Vagina (tissue), 2 donors: ENCODE measurements around the gene CPLX1. TPM values are rescaled to one million over a fixed set of nuclear protein-coding genes. Genes with fewer than 3 reads are reported as not detected.

ENCODE experiments used
- DNase-seq, 2 donors: peaks; one replicate each; pipeline ENCODE4 v3.0.0-alpha.2; 2017; ENCODE audit errors: extremely low spot score in 2 of 2
- H3K27ac ChIP-seq: fragments of 200-600 bp; sonication (generic); one replicate; pipeline ENCODE4 v1.5.1; 2019
- H3K27me3 ChIP-seq: fragments of 200-600 bp; sonication (generic); one replicate; pipeline ENCODE4 v1.5.1; 2019
- H3K36me3 ChIP-seq, 2 donors: fragments of 200-600 bp; sonication (generic); one replicate each; pipeline ENCODE4 v1.5.1; 2017 to 2019
- H3K4me1 ChIP-seq: fragments of 200-600 bp; sonication (generic); one replicate; pipeline ENCODE4 v1.5.1; 2019
- H3K4me3 ChIP-seq, 2 donors: fragments of 200-600 bp; sonication (generic); 1 replicate in 1 of 2; 2 replicates in 1 of 2; pipeline ENCODE4 v1.5.1; 2016 to 2019
- H3K9me3 ChIP-seq: fragments of 200-600 bp; sonication (generic); one replicate; pipeline ENCODE4 v1.5.1; 2019
- POLR2A ChIP-seq, 2 donors: fragments of 450-650 bp; IDR thresholded peaks; one replicate each; pipeline ENCODE4 v1.6.1; 2017; ENCODE audit warnings: antibody characterized with exemption in 2 of 2, mild to moderate bottlenecking in 2 of 2, moderate library complexity in 2 of 2
- POLR2AphosphoS5 ChIP-seq, 2 donors: sonication (generic); formaldehyde crosslinking; IDR thresholded peaks; one replicate each; pipeline ENCODE4 v1.9.0; 2017; ENCODE audit warnings: antibody characterized with exemption in 2 of 2, mild to moderate bottlenecking in 2 of 2, low read depth in 1 of 2; ENCODE audit not compliant: insufficient read depth in 1 of 2
- intact Hi-C: fragments of 100-400 bp; cut with DNase I; formaldehyde crosslinking; loops from one replicate; pipeline ENCODE4 v1.15.1; 2023
- total RNA-seq: library from RNA; depleted of rRNA; stranded (reverse); fragments of >200 nt; gene quantifications from one replicate; pipeline ENCODE4 v1.2.3, GENCODE V29; 2016
- TF ChIP-seq, protein P1 (sequence below), 3 experiments: fragments of 450-650 bp in 2 of 3; fragments of 200-600 bp in 1 of 3; sonication (generic) in 1 of 3; IDR thresholded peaks; one replicate each; pipeline ENCODE4 v1.5.1; 2017 to 2019; ENCODE audit warnings: antibody characterized with exemption in 3 of 3, mild to moderate bottlenecking in 2 of 3, moderate library complexity in 2 of 3

CPLX1 gene
- total RNA-seq, 1 donor from 2014 or later = 0.98 TPM

DNA sequence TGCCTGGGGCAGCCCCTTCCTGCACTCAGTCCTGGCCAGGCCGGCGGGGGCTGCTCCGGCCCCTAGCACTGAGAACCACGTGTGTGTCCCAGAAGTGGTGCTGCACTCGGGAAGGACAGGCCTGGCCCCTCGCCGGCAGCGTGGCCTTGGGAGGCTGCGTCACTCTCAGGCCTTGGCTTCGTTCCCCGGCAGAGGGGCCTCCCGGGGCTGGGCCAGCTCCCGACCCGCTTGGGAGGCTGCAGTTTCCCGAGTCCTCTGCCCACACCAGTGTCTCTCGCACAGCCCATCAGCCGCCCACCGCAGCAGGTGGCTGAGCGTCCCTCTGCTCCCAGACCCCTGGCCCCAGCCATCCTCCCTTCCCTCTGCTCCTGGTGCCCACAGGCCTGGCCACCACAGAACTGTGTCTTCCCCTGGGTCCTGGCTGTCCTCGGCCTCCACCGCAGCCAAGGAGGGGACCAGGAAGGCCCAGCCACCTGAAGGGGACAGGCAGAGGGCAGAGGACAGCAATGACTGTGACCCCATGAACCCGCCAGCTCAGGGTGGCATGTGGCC lies 10.9 kb upstream of the CPLX1 start:
- intact Hi-C loops = no loop called here
- H3K9me3 ChIP-seq = peaks cover 6% of the 10 kb centered on the region
- no peaks in the 10 kb centered on the region for H3K27me3 ChIP-seq
- H3K36me3 ChIP-seq = peaks cover 0 to under 1% of the 10 kb centered on the region in 2 donors
- no peak for DNase-seq
- no peak overlapping the region for H3K4me3 ChIP-seq
- no peaks in the 10 kb centered on the region for H3K4me1 ChIP-seq
- TF ChIP-seq, protein P1, sequence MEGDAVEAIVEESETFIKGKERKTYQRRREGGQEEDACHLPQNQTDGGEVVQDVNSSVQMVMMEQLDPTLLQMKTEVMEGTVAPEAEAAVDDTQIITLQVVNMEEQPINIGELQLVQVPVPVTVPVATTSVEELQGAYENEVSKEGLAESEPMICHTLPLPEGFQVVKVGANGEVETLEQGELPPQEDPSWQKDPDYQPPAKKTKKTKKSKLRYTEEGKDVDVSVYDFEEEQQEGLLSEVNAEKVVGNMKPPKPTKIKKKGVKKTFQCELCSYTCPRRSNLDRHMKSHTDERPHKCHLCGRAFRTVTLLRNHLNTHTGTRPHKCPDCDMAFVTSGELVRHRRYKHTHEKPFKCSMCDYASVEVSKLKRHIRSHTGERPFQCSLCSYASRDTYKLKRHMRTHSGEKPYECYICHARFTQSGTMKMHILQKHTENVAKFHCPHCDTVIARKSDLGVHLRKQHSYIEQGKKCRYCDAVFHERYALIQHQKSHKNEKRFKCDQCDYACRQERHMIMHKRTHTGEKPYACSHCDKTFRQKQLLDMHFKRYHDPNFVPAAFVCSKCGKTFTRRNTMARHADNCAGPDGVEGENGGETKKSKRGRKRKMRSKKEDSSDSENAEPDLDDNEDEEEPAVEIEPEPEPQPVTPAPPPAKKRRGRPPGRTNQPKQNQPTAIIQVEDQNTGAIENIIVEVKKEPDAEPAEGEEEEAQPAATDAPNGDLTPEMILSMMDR (IDR thresholded peaks at IDR 0.05) = no peak
- no peak for TF ChIP-seq POLR2AphosphoS5 (IDR thresholded peaks at IDR 0.05; ENCODE audit: insufficient read depth in 1 of 2, low read depth in 1 of 2)
- no peak for TF ChIP-seq POLR2A (IDR thresholded peaks at IDR 0.05)
- H3K27ac ChIP-seq = no peak overlapping the region

GRCh38 chr4:836003-836511 lies 10.1 kb upstream of the CPLX1 start:
- TF ChIP-seq, protein P1 (IDR thresholded peaks at IDR 0.05) = no peak
- TF ChIP-seq POLR2AphosphoS5 (IDR thresholded peaks at IDR 0.05; ENCODE audit: insufficient read depth in 1 of 2, low read depth in 1 of 2) = no peak
- TF ChIP-seq POLR2A (IDR thresholded peaks at IDR 0.05) = no peak
- Histone ChIP-seq H3K9me3 (peaks cover 6% of the 10 kb centered on the region), H3K4me1 (no peaks in the 10 kb centered on the region), H3K4me3 (no peak overlapping the region), H3K27me3 (no peaks in the 10 kb centered on the region), H3K27ac (no peak overlapping the region), H3K36me3 (no peaks in the 10 kb centered on the region)
- no peak for DNase-seq
- intact Hi-C loops = no loop called here

GRCh38 chr4:835148-836002 lies 9.4 kb upstream of the CPLX1 start:
- intact Hi-C loops = no loop called here
- TF ChIP-seq POLR2AphosphoS5 (IDR thresholded peaks at IDR 0.05; ENCODE audit: insufficient read depth in 1 of 2, low read depth in 1 of 2) (no peak), POLR2A (IDR thresholded peaks at IDR 0.05) (no peak)
- TF ChIP-seq, protein P1 (IDR thresholded peaks at IDR 0.05) = no peak

GRCh38 chr4:834368-835147 lies 8.6 kb upstream of the CPLX1 start:
- Histone ChIP-seq H3K36me3 (no peaks in the 10 kb centered on the region), H3K4me3 (no peak overlapping the region), H3K27ac (no peak overlapping the region), H3K27me3 (no peaks in the 10 kb centered on the region), H3K9me3 (peaks cover 6% of the 10 kb centered on the region), H3K4me1 (no peaks in the 10 kb centered on the region)
- TF ChIP-seq, protein P1 (IDR thresholded peaks at IDR 0.05) = no peak
- TF ChIP-seq POLR2A (IDR thresholded peaks at IDR 0.05) (no peak), POLR2AphosphoS5 (IDR thresholded peaks at IDR 0.05; ENCODE audit: insufficient read depth in 1 of 2, low read depth in 1 of 2) (no peak)
- intact Hi-C loops = no loop called here
- DNase-seq = no peak

More at GRCh38 chr4:835148-836002, 9.4 kb upstream of the CPLX1 start:
- H3K4me3 ChIP-seq = no peak overlapping the region
- no peaks in the 10 kb centered on the region for H3K4me1 ChIP-seq
- DNase-seq = no peak
- H3K27ac ChIP-seq = no peak overlapping the region
- H3K36me3 ChIP-seq = no peaks in the 10 kb centered on the region
- no peaks in the 10 kb centered on the region for H3K27me3 ChIP-seq
- peaks cover 6% of the 10 kb centered on the region for H3K9me3 ChIP-seq
